K562 (cell line): ENCODE measurements around the gene SRSF5. TPM values are rescaled to one million over a fixed set of nuclear protein-coding genes. Genes with fewer than 3 reads are reported as not detected.
A peak's percentile ranks its signal among the peaks of the same experiment; 100 is the strongest.

Source experiments
- ASH1L ChIP-seq: fragments of 450-650 bp; IDR thresholded peaks from 2 replicates; pipeline ENCODE4 v1.6.1; 2018; ENCODE audit warnings: borderline replicate concordance, mild to moderate bottlenecking, low read depth; ENCODE audit not compliant: partially characterized antibody
- CXXC5 ChIP-seq: fragments of 250-450 bp; sonication (Bioruptor Pico); IDR thresholded peaks from 2 replicates; pipeline ENCODE4 v1.8.0; 2022; ENCODE audit warnings: inconsistent platforms, mild to moderate bottlenecking, moderate library complexity
- EGR1 ChIP-seq: fragments of 450-650 bp; conservative IDR thresholded peaks from 2 replicates; pipeline ENCODE4 v1.6.1; 2017; ENCODE audit warnings: mild to moderate bottlenecking
- ELF1 ChIP-seq: fragments of 200-800 bp; sonication (Bioruptor generic); IDR thresholded peaks from 2 replicates; pipeline ENCODE4 v1.6.1; 2016; ENCODE audit warnings: missing genetic modification characterization, missing compliant biosample characterization
- FUS ChIP-seq: fragments of 200-400 bp; formaldehyde crosslinking; optimal IDR thresholded peaks from 2 replicates; pipeline ENCODE3; 2017; ENCODE audit warnings: low read depth, low read length
- GABPB1 ChIP-seq: sonication (generic); formaldehyde crosslinking; IDR thresholded peaks from 2 replicates; pipeline ENCODE4 v1.8.0; 2022; ENCODE audit warnings: mild to moderate bottlenecking, missing genetic modification reagents
- JUND ChIP-seq, 2 experiments: IDR thresholded peaks; 2 replicates in 1 of 2; 3 replicates in 1 of 2; pipeline ENCODE4 v1.6.1; 2011; ENCODE audit warnings: borderline replicate concordance in 2 of 2, low read depth in 2 of 2, low read length in 2 of 2, improper control_type of control experiment in 1 of 2, missing biosample characterization in 1 of 2, missing genetic modification characterization in 1 of 2, missing genetic modification reagents in 1 of 2
- KDM1A ChIP-seq, 2 experiments: fragments of 450-650 bp; IDR thresholded peaks; 2 replicates each; pipeline ENCODE4 v1.6.1; 2016; ENCODE audit warnings: mild to moderate bottlenecking in 2 of 2
- PTRF ChIP-seq: fragments of 450-650 bp; IDR thresholded peaks from 2 replicates; pipeline ENCODE4 v1.6.1; 2016; ENCODE audit warnings: mild to moderate bottlenecking, missing genetic modification characterization, missing compliant biosample characterization
- SMAD2 ChIP-seq: fragments of 150-350 bp; IDR thresholded peaks from 2 replicates; pipeline ENCODE4 v1.6.1; 2014; ENCODE audit warnings: low read depth, mild to moderate bottlenecking, low read length
- SOX6 ChIP-seq: fragments of 450-650 bp; IDR thresholded peaks from 2 replicates; pipeline ENCODE4 v1.6.1; 2014; ENCODE audit warnings: mild to moderate bottlenecking
- TSC22D4 ChIP-seq: fragments of 450-650 bp; IDR thresholded peaks from 2 replicates; pipeline ENCODE4 v1.6.1; 2016; ENCODE audit warnings: missing genetic modification characterization, missing biosample characterization, control low read depth
- polyA plus RNA-seq, 8 experiments: library from polyadenylated mRNA; depleted of rRNA in 4 of 8; stranded (reverse) in 5 of 8; unstranded in 3 of 8; fragments of >200 nt; fragmentation: Nextera tagmentation in 2 of 8; fragmentation: Illumina TruSeq in 1 of 8; extraction: Ambion mirVana in 2 of 8; extraction: Trizol in 1 of 8; gene quantifications; 2 replicates each; pipeline versions ENCODE4 v1.2.1 to v1.2.3, GENCODE V29; 2011 to 2014; ENCODE audit warnings: inconsistent platforms in 1 of 8, missing spikeins in 1 of 8
- total RNA-seq, 7 experiments: library from RNA; depleted of rRNA in 6 of 7; stranded (reverse); fragments of >200 nt in 6 of 7; fragmentation: Illumina TruSeq in 2 of 7; extraction: Trizol in 2 of 7; gene quantifications; 2 replicates each; pipeline versions ENCODE4 v1.2.1 to v1.2.3, GENCODE V29; 2011 to 2021; ENCODE audit warnings: low replicate concordance in 1 of 7
- TF ChIP-seq, protein P1 (sequence below): fragments of 250-450 bp; sonication (Bioruptor Pico); IDR thresholded peaks from 2 replicates; pipeline ENCODE4 v1.5.0; 2020; ENCODE audit warnings: mild to moderate bottlenecking, borderline replicate concordance
- TF ChIP-seq, protein P2 (sequence below): fragments of 250-450 bp; sonication (Bioruptor Pico); IDR thresholded peaks from 2 replicates; pipeline ENCODE4 v1.4.0; 2020; ENCODE audit warnings: mild to moderate bottlenecking, moderate library complexity
- TF ChIP-seq, protein P3 (sequence below): sonication (generic); formaldehyde crosslinking; IDR thresholded peaks from 2 replicates; pipeline ENCODE4 v1.8.1; 2023; ENCODE audit warnings: mild to moderate bottlenecking, missing genetic modification reagents
- TF ChIP-seq, protein P4 (sequence below): fragments of 150-350 bp; IDR thresholded peaks from 2 replicates; pipeline ENCODE4 v1.6.1; 2014; ENCODE audit warnings: low read depth, mild to moderate bottlenecking, low read length, borderline replicate concordance

Gene SRSF5
- total and polyA plus RNA-seq, 9 of the 15 experiments (the other 6 are each of a cell fraction or from before 2014, with no cell fraction given): 108 to 460 (median 212) TPM

DNA sequence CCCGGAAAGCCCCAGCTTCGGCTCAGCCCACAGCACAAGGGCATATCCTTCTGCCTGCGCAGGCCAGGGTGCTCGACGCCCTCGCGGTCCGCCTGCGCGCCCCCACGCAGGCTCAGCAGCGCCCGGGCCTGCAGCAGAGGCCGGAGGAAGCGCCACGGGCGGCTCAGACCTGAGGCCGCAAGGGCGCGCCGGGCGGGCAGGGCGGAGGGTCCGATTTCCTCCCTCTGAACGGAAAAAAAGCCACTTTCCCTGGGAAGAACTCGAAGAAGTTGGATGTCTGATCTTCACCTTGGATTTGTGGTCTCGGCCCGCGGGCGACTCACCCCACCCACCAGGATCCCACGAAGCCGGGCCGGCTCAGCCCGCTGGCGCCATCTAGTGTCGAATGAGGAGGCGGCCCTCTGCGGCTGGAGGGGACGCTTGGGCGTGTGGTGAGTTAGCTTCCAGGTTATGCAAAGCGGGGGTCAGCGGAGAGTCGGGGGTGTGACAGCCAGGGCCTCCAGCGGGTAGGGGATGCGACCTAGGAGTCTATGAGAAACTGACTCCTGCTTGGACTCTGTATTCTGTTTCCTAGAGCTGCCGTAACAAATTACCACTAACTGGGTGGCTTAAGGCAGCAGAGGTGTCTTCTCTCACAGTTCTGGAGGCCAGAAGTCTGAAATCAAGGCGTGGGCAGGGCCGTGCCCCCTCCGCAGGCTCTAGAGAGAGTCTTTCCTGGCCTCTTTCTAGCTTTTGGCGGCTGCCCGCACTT is 40.0 kb upstream of the SRSF5 start (continued):
- TF ChIP-seq, protein P1, sequence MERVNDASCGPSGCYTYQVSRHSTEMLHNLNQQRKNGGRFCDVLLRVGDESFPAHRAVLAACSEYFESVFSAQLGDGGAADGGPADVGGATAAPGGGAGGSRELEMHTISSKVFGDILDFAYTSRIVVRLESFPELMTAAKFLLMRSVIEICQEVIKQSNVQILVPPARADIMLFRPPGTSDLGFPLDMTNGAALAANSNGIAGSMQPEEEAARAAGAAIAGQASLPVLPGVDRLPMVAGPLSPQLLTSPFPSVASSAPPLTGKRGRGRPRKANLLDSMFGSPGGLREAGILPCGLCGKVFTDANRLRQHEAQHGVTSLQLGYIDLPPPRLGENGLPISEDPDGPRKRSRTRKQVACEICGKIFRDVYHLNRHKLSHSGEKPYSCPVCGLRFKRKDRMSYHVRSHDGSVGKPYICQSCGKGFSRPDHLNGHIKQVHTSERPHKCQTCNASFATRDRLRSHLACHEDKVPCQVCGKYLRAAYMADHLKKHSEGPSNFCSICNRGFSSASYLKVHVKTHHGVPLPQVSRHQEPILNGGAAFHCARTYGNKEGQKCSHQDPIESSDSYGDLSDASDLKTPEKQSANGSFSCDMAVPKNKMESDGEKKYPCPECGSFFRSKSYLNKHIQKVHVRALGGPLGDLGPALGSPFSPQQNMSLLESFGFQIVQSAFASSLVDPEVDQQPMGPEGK (CRISPR knock-in tag): no peak
- TF ChIP-seq, protein P2, sequence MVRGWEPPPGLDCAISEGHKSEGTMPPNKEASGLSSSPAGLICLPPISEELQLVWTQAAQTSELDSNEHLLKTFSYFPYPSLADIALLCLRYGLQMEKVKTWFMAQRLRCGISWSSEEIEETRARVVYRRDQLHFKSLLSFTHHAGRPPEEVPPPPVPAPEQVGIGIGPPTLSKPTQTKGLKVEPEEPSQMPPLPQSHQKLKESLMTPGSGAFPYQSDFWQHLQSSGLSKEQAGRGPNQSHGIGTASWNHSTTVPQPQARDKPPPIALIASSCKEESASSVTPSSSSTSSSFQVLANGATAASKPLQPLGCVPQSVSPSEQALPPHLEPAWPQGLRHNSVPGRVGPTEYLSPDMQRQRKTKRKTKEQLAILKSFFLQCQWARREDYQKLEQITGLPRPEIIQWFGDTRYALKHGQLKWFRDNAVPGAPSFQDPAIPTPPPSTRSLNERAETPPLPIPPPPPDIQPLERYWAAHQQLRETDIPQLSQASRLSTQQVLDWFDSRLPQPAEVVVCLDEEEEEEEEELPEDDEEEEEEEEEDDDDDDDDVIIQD (CRISPR knock-in tag): no peak
- TF ChIP-seq PTRF (tag) (no peak), JUND (IDR thresholded peaks at IDR 0.05; ENCODE audit: borderline replicate concordance, low read depth, low read length) (no peak), JUND (tag; IDR thresholded peaks at IDR 0.05; ENCODE audit: borderline replicate concordance, low read depth, low read length) (no peak), GABPB1 (CRISPR knock-in tag) (no peak), SOX6 (peak; percentile 36; the same call in 1 of the 2 replicates), FUS (no peak), KDM1A (IDR thresholded peaks at IDR 0.05) (no peak), TSC22D4 (tag) (no peak), ASH1L (no peak), SMAD2 (no peak), CXXC5 (CRISPR knock-in tag) (peak; percentile 49; the same call in 1 of the 2 replicates), ELF1 (tag) (no peak), EGR1 (peak; percentile 27; the same call in 1 of the 2 replicates)
- TF ChIP-seq, protein P3, sequence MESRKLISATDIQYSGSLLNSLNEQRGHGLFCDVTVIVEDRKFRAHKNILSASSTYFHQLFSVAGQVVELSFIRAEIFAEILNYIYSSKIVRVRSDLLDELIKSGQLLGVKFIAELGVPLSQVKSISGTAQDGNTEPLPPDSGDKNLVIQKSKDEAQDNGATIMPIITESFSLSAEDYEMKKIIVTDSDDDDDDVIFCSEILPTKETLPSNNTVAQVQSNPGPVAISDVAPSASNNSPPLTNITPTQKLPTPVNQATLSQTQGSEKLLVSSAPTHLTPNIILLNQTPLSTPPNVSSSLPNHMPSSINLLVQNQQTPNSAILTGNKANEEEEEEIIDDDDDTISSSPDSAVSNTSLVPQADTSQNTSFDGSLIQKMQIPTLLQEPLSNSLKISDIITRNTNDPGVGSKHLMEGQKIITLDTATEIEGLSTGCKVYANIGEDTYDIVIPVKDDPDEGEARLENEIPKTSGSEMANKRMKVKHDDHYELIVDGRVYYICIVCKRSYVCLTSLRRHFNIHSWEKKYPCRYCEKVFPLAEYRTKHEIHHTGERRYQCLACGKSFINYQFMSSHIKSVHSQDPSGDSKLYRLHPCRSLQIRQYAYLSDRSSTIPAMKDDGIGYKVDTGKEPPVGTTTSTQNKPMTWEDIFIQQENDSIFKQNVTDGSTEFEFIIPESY (CRISPR knock-in tag): peak; percentile 58
- TF ChIP-seq, protein P4, sequence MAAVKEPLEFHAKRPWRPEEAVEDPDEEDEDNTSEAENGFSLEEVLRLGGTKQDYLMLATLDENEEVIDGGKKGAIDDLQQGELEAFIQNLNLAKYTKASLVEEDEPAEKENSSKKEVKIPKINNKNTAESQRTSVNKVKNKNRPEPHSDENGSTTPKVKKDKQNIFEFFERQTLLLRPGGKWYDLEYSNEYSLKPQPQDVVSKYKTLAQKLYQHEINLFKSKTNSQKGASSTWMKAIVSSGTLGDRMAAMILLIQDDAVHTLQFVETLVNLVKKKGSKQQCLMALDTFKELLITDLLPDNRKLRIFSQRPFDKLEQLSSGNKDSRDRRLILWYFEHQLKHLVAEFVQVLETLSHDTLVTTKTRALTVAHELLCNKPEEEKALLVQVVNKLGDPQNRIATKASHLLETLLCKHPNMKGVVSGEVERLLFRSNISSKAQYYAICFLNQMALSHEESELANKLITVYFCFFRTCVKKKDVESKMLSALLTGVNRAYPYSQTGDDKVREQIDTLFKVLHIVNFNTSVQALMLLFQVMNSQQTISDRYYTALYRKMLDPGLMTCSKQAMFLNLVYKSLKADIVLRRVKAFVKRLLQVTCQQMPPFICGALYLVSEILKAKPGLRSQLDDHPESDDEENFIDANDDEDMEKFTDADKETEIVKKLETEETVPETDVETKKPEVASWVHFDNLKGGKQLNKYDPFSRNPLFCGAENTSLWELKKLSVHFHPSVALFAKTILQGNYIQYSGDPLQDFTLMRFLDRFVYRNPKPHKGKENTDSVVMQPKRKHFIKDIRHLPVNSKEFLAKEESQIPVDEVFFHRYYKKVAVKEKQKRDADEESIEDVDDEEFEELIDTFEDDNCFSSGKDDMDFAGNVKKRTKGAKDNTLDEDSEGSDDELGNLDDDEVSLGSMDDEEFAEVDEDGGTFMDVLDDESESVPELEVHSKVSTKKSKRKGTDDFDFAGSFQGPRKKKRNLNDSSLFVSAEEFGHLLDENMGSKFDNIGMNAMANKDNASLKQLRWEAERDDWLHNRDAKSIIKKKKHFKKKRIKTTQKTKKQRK: no peak
